Activated naive CD8-positive, alpha-beta T cell treated with anti-CD3 and anti-CD28 coated beads for 36 hours (primary cell): ENCODE measurements around the gene LHX3. TPM values are rescaled to one million over a fixed set of nuclear protein-coding genes. Genes with fewer than 3 reads are reported as not detected.
"Not testable (repeated sequence)": the region's sequence is repeated elsewhere in the genome, so short reads cannot be mapped to it uniquely, and the experiment has no call there.

Experiments used
- DNase-seq: peaks from one replicate; pipeline ENCODE4 v3.0.0; 2021
- H3K27ac Mint-ChIP-seq: one replicate; pipeline ENCODE4 v1.8.0; 2022; ENCODE audit warnings: mild to moderate bottlenecking, moderate library complexity, mixed read lengths
- H3K27me3 Mint-ChIP-seq: one replicate; pipeline ENCODE4 v1.8.0; 2022; ENCODE audit warnings: mild to moderate bottlenecking, mixed read lengths
- H3K36me3 Mint-ChIP-seq: one replicate; pipeline ENCODE4 v1.8.0; 2021; ENCODE audit warnings: mild to moderate bottlenecking, mixed read lengths
- H3K4me1 Mint-ChIP-seq: one replicate; pipeline ENCODE4 v1.8.0; 2021; ENCODE audit warnings: mixed read lengths
- H3K4me3 Mint-ChIP-seq: one replicate; pipeline ENCODE4 v1.8.0; 2022; ENCODE audit warnings: mild to moderate bottlenecking, moderate library complexity, mixed read lengths
- H3K9me3 Mint-ChIP-seq: one replicate; pipeline ENCODE4 v1.8.0; 2022; ENCODE audit warnings: mixed read lengths
- total RNA-seq, 2 experiments: library from RNA; stranded (reverse); gene quantifications; one replicate each; pipeline ENCODE4 v1.2.3, GENCODE V29; 2021

The LHX3 gene
- total RNA-seq, 2 experiments from 2014 or later = not detected

DNA sequence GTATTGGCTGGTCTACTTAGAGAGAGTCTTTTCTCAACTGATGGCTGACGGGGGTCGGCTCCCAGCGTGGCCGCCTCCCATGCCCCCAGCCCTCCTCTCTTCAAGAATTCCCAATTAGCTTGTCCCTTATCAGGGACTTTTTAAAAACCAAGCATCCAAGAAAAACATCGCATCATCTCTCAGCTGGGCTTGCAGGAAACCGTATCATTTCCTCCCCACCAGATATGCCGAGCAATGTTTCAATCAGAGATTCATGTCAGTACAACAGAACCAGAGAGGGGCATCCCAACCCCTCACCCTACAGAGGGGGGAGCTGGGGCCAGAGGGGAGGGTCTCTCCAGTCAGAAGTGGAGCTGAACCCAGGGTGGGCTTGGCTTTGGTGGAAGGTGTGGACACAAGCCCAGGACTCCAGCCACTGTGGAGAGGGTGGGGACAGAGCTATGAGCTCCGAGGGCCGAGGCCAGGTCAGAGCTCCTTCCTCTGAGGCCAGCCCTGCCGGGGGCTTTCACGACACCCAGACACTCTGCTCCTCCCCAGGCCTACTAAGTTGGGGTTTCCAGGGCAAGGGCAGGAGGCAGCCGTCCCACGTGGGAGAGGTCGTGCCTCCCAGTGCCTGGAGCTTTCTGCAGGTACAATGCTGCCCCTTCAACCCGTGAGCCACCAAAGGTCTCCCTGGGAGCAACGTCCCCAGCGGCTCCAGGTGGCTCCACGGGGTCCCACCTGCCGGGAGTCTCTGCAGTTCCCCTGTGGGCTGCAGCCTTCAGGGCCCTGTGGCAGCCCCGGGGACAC, 47.3 kb downstream of the LHX3 start:
- Mint-ChIP-seq H3K27ac (no peak overlapping the region), H3K4me3 (no peak overlapping the region), H3K27me3 (peaks cover 8% of the 10 kb centered on the region), H3K9me3 (no peaks in the 10 kb centered on the region), H3K4me1 (no peaks in the 10 kb centered on the region), H3K36me3 (no peaks in the 10 kb centered on the region)
- no peak for DNase-seq

DNA sequence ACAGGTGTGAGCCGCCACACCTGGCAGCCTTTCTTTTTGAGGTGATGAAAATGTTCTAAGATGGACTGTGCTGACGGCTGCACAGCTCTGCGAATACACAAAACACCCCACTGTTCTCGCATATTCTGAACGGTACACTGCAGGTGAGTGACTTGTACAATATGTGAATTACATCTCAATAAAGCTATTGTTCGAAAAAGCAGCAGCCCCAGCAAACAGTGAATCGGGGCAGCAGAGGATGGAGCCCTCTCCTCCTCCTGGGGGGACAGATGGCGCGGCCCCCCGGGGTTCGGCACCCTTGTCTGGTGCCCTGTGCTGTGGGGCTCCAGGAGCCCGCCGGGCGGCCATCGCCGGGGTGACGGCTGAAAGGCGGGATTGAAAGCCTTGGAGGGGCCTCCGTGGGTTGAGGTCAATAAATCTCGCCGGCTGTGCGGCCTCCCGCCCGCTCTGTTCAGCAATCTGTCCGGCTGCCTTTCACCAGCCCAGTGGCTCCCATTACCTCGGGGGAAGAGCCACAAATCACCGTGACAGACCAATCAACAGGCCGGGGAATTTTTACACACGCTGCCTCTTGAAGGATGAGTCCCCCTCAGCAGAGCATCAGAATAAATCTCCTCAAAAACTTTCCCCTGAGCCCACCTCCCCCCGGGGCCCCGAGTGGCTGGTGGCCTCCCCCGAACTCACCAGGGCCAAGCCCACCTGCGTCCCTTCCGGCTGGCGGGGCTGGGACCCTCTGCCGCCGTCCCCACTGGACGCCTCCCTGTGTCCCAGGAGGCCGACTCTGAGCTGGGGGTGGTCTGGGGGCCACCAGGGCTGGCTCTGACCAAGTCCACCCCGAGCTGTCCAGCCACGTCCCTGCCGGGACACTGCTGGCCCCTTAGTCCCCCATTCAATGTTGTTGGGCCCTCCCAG, 48.5 kb downstream of the LHX3 start:
- Mint-ChIP-seq H3K27me3 (peaks cover 8% of the 10 kb centered on the region), H3K9me3 (no peaks in the 10 kb centered on the region), H3K36me3 (no peaks in the 10 kb centered on the region), H3K27ac (no peak overlapping the region), H3K4me1 (no peaks in the 10 kb centered on the region), H3K4me3 (no peak overlapping the region)
- no peak for DNase-seq

DNA sequence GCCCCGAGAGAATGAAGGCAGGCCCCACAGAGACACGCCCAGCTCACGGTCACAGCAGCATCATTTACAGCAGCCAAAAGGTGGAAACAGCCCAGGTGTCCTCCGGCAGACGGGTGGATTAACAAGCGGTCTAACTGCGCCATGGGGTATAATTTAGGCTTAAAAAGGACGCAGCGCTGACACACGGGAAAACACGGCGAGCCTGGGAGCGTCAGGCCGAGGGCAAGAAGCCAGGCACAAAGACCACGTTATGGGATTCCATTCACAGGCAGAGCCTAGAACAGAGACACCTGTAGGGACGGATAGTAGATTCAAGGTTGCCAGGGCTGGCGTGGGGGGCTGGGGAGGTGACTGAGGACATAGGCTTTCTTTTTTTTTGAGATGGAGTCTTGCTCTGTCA, 49.4 kb downstream of the LHX3 start:
- DNase-seq = no peak
- H3K36me3 Mint-ChIP-seq = no peaks in the 10 kb centered on the region
- H3K27me3 Mint-ChIP-seq = peaks cover 8% of the 10 kb centered on the region
- H3K4me3 Mint-ChIP-seq = no peak overlapping the region
- H3K27ac Mint-ChIP-seq = no peak overlapping the region
- H3K9me3 Mint-ChIP-seq = no peaks in the 10 kb centered on the region
- no peaks in the 10 kb centered on the region for H3K4me1 Mint-ChIP-seq

DNA sequence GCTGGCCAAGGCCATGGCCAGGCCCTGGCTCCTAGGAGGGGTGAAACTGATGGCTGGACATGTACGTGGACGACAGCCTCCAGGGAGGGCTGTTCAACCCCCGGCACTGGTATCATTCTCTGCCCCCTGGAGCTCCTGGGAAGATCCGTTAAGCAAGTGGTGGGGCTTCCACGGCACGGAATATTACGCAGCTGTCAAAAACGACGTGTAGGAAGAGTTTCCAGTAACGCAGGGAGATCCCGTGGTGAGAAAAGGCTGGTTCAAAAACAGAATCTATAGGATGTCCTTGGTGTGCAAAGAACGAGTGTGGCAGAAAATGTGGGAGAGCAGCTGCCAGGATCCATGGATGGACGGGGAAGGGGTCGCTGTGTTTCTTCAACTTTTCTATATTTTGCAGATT, 50.0 kb downstream of the LHX3 start:
- H3K4me1 Mint-ChIP-seq = no peaks in the 10 kb centered on the region

DNA sequence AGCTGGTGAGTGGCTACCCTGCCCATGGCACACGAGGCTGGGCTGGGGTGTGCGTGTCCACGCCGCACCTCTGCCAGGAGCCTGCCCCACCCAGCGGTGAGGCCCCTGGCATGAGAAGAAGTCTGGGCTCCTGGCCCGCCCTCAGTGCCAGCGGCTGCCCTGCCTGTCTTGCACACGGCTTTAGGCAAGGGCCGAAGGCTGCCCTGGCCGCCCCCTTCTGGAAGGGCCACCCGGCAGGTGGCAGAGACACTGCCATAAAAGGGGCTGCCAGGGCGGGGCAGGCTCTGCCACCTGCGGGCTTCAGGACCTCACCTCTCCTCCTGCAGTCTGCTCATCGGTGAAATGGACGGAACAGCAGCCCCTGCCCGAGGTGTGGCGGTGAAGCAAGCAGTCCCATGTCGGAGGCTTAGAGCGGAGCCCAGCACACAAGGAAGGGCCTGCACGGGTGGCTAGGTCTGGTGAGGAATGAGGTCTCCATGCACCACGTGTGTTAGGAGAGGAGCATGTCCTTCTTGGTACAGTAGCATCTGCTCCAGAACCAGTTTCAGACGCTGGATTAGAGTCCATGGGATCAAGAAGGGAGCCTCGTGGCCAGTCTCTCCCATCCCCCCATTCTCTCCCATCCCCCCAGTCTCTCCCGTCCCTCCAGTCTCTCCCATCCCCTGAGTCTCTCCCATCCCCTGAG, 51.4 kb downstream of the LHX3 start:
- Mint-ChIP-seq H3K36me3 (no peaks in the 10 kb centered on the region), H3K4me3 (no peak overlapping the region), H3K27me3 (peaks cover 8% of the 10 kb centered on the region), H3K4me1 (no peaks in the 10 kb centered on the region), H3K27ac (no peak overlapping the region), H3K9me3 (no peaks in the 10 kb centered on the region)
- no peak for DNase-seq

More for the DNA sequence above, 50.0 kb downstream of the LHX3 start:
- Mint-ChIP-seq H3K27me3 (peaks cover 8% of the 10 kb centered on the region), H3K4me3 (no peak overlapping the region), H3K27ac (no peak overlapping the region), H3K9me3 (no peaks in the 10 kb centered on the region), H3K36me3 (no peaks in the 10 kb centered on the region)
- no peak for DNase-seq

DNA sequence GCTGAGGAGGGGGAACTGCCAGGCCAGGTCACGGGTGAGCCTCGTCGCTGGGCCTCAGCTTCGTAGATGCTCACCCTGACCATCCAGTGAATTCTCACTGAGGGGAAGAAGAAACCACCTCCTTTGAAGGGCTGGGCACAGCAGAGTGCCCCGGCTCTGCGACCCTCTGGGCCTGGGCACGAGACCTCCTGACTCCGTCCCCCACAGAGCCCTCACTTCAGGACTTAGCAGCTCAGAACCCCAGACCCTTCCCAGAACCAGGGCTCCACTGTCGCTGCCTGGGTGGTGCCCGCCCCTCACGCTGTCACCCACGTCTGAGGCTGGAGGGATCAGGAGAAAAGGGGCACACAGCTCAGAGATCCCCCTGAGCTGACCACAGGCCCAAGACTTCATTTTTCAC, 52.0 kb downstream of the LHX3 start:
- Mint-ChIP-seq H3K4me3 (no peak overlapping the region), H3K4me1 (no peaks in the 10 kb centered on the region), H3K27me3 (peaks cover 8% of the 10 kb centered on the region), H3K9me3 (no peaks in the 10 kb centered on the region), H3K36me3 (no peaks in the 10 kb centered on the region), H3K27ac (no peak overlapping the region)
- no peak for DNase-seq

DNA sequence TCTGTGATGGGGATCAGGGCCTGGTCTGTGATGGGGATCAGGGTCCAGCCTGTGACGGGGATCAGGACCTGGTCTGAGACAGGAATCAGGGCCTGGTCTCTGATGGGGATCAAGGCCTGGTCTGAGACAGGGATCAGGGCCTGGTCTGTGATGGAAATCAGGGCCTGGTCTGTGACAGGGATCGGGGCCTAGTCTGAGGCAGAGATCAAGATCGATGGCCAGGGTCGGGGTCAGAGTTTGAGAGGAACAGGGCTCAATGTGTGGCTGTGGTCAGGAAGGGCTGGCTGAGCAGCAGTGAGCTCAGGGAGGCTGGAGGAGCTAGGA, 52.4 kb downstream of the LHX3 start:
- Mint-ChIP-seq H3K4me3 (no peak overlapping the region), H3K4me1 (no peaks in the 10 kb centered on the region), H3K27ac (no peak overlapping the region), H3K36me3 (no peaks in the 10 kb centered on the region), H3K9me3 (no peaks in the 10 kb centered on the region), H3K27me3 (peaks cover 8% of the 10 kb centered on the region)
- no peak for DNase-seq

DNA sequence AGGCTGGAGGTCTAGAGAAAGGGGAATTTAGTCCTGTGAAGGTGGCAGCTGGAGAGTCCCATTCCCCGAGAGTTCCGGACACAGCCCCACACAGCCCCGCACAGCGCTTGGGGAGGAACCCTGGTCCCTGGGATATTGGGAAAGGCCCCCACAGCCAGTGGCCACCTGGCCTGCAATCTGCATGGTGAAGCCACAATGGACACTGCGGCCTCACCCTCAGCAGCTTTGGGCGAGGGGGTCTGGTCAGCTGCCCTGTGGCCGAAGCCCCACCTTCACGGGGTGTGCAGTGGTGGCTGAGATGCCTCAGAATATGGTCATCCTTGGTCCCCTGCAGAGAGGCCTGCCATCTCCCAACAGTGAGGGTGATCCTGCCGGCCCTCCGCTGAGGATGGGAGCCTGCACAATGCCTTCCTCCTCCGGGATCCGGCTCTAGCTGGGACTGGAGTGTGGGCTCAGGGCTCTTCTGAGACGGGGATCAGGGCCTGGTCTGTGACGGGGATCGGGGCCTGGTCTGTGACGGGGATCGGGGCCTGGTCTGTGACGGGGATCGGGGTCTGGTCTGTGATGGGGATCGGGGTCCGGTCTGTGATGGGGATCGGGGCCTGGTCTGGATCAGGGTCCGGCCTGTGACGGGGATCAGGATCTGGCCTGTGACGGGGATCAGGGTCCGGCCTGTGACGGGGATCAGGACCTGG, 52.9 kb downstream of the LHX3 start:
- Mint-ChIP-seq H3K27me3 (peaks cover 8% of the 10 kb centered on the region), H3K36me3 (no peaks in the 10 kb centered on the region), H3K4me3 (no peak overlapping the region), H3K27ac (no peak overlapping the region), H3K4me1 (no peaks in the 10 kb centered on the region), H3K9me3 (no peaks in the 10 kb centered on the region)
- no peak for DNase-seq

DNA sequence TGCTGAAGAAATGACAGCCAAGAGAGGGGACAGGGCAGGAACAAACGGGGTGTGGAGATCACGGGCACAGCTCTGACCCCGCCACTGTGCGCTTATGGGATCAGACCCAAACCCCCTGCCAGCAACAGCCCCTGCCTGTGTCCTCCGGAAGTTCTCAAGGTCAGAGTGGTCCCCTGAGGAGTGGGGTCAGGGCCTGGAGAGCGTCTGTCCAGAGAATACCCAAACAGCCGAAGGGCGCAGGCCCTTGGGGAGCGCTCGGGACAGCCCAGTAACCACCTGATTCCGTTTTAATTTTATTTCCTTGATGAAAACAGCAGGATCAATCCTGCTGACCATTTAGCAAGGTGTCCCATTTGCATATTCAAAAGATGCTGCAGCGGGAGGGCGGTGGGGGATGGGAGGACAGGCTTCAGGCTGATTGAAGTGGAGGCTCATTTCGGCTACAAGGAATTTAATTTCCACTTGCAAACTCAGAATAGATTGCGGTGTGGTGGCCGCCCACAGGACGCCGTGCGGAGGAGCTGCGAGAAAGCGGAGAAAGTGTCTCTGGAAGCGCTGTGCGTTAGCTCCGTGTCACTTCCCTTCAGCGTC, 53.6 kb downstream of the LHX3 start:
- Mint-ChIP-seq H3K4me1 (no peaks in the 10 kb centered on the region), H3K36me3 (no peaks in the 10 kb centered on the region), H3K27me3 (peaks cover 8% of the 10 kb centered on the region), H3K27ac (no peak overlapping the region), H3K9me3 (no peaks in the 10 kb centered on the region), H3K4me3 (no peak overlapping the region)
- no peak for DNase-seq

DNA sequence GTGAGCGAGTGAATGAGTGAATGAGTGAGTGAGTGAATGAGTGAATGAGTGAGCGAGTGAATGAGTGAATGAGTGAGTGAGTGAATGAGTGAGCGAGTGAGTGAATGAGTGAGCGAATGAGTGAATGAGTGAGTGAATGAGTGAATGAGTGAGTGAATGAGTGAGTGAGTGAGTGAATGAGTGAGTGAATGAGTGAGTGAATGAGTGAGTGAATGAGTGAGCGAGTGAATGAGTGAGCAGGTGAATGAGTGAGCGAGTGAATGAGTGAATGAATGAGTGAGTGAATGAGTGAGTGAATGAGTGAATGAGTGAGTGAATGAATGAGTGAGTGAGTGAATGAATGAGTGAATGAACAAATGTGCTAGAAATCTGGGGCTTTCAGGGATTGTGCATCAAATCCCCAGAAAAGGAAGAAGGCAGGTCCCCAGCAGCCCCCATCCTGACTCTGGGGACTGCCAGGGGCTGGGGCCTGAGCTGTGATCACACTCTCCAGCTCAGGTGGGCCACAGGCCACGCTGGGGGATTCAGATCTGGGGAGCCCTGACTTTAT, 54.2 kb downstream of the LHX3 start:
- H3K27ac Mint-ChIP-seq, H3K27me3 Mint-ChIP-seq, H3K4me3 Mint-ChIP-seq, H3K9me3 Mint-ChIP-seq, H3K36me3 Mint-ChIP-seq, DNase-seq, H3K4me1 Mint-ChIP-seq: not testable (repeated sequence)

DNA sequence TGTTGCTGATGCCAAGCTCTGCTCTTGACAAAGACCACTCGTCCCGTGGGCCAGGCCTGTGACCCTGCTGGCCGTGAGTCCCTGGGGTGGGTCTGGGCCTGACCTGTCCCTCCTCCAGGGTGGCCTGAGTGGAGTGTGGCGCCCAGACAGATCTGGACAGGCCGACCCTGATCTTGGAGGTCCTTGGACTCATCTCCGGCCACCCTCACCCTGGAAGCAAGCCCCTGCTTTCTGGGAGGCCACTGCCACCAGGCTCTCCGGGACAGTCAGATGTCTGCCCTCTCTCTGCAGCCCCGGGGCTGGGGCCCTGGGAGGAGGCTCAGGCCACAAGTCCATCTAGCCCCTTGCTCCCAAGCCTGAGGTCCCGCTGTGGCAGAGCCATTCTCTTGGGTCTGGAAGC, 55.1 kb downstream of the LHX3 start:
- Mint-ChIP-seq H3K9me3 (no peaks in the 10 kb centered on the region), H3K36me3 (no peaks in the 10 kb centered on the region), H3K4me3 (no peak overlapping the region), H3K27ac (no peak overlapping the region), H3K27me3 (peaks cover under 1% of the 10 kb centered on the region), H3K4me1 (no peaks in the 10 kb centered on the region)
- no peak for DNase-seq

DNA sequence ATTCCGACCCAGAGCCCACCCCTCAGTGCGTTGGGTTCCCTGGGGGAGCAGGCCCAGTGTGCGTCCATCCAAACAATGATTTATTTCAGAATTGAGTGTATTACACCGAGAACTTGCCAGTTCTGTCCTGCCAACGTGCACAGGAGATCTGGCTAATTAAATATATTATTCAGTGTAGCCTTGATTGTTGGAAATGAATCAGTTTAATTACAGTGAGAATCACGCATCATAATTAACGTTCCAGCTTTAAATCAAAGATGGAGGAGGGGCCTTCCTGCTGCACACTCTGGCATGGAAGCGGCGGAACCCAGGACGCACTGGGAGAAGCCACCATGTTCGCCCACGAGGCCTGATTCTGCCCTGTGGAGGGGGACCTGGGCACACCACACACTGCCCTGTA, 55.6 kb downstream of the LHX3 start:
- DNase-seq = no peak
- Mint-ChIP-seq H3K36me3 (no peaks in the 10 kb centered on the region), H3K4me3 (no peak overlapping the region), H3K27ac (no peak overlapping the region), H3K4me1 (no peaks in the 10 kb centered on the region), H3K9me3 (no peaks in the 10 kb centered on the region), H3K27me3 (no peaks in the 10 kb centered on the region)

DNA sequence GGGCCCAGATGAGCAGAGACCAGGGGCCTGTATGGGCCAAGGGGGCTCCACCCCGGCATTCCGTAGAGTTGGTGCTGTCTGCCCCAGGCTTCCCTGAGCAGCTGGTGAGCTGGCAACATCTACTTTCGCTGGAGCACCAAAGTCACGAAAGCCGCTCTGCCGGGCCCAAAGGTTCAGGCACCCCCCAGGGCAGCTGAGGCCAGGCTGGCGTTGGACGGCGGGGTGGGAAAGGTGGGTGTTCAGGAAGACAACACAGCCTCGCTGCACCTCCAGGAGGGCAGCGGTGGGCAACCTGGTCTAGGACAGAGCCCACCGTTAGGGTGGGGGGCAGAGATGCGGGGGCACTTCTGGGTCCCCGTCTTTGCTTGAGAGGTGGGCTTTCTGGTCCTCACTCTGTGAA, 56.2 kb downstream of the LHX3 start:
- Mint-ChIP-seq H3K4me3 (no peak overlapping the region), H3K4me1 (no peaks in the 10 kb centered on the region), H3K27ac (no peak overlapping the region), H3K9me3 (no peaks in the 10 kb centered on the region), H3K36me3 (no peaks in the 10 kb centered on the region), H3K27me3 (no peaks in the 10 kb centered on the region)
- DNase-seq = no peak

DNA sequence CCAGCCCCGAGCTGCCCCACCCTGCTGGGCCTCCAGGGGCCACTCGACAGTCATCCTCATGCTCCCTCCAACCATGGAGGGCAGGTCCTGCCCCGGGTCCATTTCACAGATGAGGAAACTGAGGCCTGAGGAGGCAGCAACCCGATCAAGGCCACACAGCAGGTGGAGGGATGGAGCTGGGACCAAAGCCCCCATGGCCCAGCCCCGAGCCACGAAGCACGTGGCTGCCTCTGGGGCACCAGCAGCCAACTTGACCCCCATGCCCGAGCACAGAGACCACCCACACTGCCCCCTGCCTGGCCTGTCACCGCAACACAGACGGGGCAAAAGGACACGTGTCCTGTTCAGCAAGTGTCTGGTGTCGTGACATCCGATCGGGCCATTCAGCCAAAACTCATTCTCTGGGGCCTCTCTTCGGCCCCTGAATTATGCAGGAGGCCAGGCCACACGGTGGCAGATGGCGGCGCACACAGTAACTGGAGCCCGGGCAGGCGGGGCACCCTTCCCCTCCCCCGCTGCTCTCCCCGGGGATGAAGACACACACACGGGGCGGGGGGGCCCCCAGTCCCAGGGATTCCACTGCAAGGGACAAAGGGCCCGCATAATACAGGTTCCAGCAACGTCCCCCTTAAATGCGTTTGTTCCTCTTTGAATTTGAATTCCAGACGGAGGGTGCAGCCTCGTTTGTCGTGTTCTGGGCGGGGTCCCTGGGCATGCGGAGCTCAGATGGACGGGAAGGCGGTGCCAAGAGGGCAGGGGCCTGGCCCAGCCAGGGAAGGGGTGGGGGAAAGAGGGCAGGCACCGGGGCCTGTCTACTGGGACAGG, 56.8 kb downstream of the LHX3 start:
- H3K27ac Mint-ChIP-seq = no peak overlapping the region
- H3K4me1 Mint-ChIP-seq = no peaks in the 10 kb centered on the region
- no peaks in the 10 kb centered on the region for H3K36me3 Mint-ChIP-seq
- H3K9me3 Mint-ChIP-seq = no peaks in the 10 kb centered on the region
- H3K4me3 Mint-ChIP-seq = no peak overlapping the region
- no peaks in the 10 kb centered on the region for H3K27me3 Mint-ChIP-seq
- DNase-seq = no peak
